Medulla oblongata (tissue), 1 donor: ENCODE data around the gene TNRC6C.
A peak's percentile ranks its signal among the peaks of the same experiment; 100 is the strongest.

ENCODE experiments used
- DNase-seq: peaks from one replicate; pipeline ENCODE4 v3.0.0-alpha.2; 2015; ENCODE audit errors: extremely low spot score

The TNRC6C gene

DNA sequence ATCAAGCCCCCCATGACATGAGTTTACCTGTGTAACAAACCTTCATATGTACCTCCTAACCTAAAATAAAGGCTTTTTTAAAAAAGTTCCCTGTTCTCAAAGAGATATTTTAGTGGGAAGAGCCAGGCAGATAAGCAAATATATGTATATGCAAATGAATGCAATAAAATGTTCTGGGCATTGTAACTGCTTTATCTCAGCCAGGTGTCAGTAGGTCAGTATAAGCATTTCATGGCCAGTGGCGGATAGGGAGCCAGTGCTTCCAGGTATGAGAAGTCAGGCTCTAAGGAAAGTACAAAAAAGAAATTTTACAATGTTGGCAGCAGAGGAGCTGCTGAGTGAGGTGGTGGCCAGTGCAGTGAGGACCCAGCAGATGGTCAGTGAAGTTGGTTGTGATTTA, 53.9 kb downstream of the TNRC6C start:
- no peak for DNase-seq

GRCh38 chr17:78013683-78014467, 55.4 kb downstream of the TNRC6C start:
- DNase-seq, result peak; percentile 85

- DNase-seq, result peak; percentile 25
These were observed 56.1 kb downstream of the TNRC6C start for GRCh38 chr17:78014646-78015045.

GRCh38 chr17:78016852-78017251, 58.3 kb downstream of the TNRC6C start:
- DNase-seq, result no peak

DNA sequence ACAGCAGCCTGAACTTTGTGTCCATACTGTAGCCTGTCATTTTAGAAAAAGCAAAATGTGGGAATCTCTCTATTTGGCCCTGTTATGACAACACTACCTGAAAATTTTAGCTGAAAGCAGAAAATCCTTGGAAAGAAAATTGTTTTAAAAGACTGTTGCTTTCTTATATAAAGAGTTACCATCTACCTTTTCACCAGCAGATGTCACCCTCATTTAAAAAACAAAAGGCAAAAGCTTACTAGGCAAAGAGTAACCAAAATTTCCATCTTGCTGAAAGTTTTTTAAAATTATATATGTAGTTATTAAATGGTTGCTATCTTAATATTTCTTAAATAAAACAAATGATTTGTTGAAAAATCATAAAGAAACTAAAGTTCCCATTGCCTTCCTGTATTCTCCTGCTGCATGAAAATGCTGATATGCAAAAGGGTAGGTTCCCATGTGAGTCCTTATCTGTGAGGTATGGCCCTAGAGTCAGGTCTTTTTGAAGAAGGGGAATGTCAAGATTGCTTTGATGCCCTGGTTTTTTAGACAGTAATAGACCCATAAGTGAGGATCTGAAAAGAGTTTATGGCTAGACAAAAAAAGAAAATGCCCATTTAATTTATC, 61.0 kb downstream of the TNRC6C start:
- peak; percentile 68 for DNase-seq

DNA sequence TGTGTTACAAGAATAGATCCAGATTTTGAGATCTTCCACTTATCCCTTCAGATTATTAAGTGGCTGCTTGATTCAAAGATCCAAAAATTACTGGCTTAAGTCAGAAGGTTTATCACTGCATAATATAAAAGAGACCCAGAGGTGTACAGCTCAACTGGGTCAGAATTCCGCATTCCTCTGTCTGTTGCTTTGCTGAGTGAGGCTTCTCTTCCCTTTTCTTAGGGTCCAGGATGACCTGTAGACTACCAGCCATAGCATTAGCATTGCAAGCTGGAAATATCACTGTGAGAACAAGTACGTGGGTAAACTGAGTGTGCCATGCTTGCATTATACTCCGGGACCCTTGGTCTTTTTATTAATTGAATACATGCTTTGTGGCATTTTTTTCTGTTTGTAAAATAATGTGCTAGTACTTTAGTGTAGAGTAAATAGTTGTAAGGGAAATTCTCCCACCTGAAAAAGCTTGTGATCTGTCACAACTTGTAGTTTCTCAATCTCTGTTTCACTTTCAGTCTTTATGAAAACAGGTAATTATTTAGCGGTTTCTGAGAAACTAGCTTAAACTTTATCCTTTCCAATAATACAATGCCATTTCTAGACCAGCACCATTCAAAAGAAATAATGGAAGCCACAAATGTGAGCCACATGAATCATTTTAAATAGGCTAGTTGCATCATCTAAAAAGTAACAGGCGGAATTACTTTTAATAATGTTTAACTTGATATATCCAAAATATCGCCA, 61.6 kb downstream of the TNRC6C start:
- DNase-seq, result no peak

GRCh38 chr17:78020717-78021108, 62.2 kb downstream of the TNRC6C start:
- no peak for DNase-seq

DNA sequence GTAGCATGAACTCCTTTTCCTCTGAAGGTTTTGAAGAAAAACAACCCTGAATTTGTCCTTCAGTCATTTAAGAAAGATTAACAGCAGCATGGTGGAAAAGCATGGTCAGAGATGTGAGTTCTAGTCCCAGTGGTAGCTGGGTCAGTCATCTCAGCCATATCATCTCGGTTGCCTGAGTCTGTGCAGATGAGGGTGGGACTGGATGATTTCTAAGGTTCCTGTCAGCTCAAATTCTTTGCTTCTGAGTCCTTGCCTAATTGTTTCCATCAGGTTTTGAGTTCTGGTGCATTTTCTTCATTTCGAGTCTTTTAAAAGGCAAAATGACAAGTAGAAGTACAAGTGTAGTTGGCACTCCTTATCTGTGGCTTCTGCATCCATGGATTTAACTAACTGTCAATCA, 63.9 kb downstream of the TNRC6C start:
- DNase-seq, result no peak

GRCh38 chr17:78023042-78023441, 64.5 kb downstream of the TNRC6C start:
- no peak for DNase-seq

- no peak for DNase-seq
These were observed 67.9 kb downstream of the TNRC6C start for GRCh38 chr17:78026381-78026780.

DNA sequence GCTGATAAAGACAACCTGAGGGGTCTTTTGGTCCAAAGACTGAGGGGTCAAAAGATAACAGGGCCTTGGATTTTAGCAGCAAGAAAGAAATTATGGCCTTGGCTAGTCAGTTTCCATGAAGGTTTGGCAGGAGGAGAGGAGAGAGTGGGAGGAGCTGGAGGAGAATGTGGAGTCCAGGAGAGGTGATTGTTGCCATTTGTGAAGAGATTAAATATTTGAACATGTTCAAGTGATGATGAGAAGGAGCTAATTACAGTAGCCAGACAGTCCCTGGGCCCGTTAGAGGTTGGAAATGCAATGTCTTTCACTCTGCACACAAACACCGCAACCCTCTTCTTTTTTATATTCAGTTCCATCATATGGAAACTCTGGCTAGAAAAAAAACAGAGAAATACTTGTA, 68.6 kb downstream of the TNRC6C start:
- DNase-seq, result no peak

DNA sequence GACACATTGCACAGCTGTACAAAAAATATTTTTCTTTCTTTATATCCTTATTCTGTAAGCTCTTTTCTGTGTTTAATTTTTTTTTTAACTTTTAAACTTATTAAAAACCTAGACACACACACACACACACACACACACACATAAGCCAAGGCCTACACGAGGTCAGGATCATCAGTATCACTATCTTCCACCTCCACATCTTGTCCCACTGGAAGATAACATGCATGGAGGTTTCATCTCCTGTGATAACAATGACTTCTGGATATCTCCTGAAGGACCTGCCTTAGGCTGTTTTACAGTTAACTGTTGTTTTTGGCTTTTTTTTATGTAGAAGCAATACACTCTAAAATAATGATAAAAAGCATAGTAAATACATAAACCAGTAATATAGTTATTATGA, 71.2 kb downstream of the TNRC6C start:
- DNase-seq, result no peak

GRCh38 chr17:78031435-78031834, 72.9 kb downstream of the TNRC6C start:
- no peak for DNase-seq

DNA sequence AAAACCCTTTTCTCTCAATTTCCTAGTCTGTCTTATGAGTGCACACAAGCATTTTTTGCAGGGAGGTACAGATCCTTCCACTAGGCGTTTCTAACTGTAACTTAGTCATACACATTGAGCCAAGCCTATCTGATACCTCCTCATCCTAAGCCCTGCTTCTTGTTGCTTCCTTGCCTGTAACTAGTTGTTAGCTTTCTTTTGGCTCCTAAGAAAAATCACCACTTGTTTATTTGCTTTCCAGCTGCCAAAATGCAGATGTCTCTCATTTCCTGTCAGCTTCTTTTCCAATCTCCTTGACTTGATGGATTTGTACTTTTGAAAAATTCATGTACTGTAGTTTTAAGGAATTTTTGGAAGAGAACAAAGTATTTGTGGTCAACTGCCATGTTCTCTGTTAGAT, 73.7 kb downstream of the TNRC6C start:
- no peak for DNase-seq

GRCh38 chr17:78034429-78035091, 76.1 kb downstream of the TNRC6C start:
- DNase-seq, result no peak

DNA sequence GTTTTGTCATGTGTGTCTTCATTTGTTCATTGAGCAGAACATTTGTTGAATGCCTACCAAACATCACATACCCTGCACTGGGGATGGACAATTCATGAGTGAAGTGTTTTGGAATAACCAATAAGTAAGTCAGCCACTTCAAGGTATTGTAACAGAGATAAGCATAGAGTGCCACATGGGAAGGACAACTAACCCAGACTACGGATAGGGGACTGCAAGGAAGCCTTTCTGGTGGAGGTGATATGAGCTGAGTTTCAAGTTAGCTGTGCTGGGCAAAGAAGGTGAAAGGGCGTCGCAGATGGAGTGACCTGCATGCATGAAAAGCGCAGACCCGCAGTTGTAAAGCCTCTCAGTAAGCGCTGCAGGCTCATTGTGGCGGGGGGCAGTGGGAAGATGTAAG, 78.8 kb downstream of the TNRC6C start:
- no peak for DNase-seq

- DNase-seq, result no peak
These were observed 80.3 kb downstream of the TNRC6C start for GRCh38 chr17:78038748-78039288.

DNA sequence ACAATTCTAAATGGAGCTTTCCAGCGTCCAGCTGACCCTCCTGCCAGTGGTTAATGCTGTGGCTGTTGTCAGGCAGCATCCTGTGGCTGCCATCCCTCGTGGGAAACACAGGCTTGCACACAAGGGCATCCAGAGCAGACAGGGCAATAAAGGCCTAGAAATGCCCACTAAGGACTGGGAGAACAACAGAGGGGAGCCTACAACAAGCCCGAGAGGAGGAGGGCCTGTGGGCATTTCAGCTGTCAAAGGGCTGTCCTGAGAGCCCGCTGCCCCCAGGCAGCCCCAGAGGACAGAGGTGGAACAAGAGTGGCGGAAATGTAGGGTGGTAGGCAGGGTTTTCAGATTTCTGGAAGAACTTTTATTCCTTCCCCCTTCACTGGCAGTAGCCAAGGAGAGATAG, 81.1 kb downstream of the TNRC6C start:
- peak; percentile 38 for DNase-seq

DNA sequence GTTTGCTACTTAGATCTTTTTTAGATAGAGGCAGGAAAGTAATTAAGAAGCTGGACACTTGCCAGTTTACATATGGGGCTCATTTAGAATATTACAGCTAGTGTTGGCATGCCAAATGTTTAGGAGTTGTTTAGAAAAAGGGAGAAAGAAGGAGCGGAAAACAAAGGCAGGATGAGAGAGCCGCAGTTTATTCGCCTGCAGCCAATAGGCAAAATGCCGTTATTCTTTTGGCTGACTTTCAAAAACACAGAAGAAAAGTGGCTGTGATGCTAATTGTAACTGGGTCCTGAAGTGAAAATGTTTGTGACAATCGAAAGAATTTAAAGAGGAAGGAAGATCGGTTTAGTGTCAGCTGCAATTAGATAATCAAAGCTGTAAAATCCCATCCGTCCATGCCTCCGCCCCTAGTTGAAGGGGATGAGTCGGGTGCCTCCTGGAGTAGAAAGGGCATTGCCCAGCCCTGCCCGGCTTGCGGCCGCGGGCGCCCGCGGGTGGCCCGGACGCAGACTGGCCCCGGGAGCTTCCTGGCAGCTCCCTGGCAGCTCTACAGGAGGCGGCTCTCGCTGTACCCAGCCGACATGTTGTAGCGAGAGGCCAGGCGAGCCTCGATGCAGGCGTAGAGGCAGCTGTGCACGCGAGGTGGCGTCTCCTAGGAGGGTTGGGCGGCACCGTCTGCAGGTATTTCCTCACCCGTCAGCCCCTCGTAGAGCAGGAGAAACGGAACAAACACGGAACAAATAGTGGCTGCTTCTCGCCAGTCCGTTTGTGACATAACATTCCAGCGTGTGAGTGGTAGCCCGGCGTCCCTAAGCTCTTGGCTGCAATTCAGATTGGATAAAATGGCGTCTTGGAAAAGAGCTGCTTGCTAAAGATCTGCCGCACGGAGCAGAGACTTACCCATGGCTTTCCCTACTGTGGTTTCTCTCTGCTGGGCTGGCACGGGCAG, 82.2 kb downstream of the TNRC6C start:
- DNase-seq, result peak; percentile 77

- DNase-seq, result peak; percentile 55
These were observed 83.1 kb downstream of the TNRC6C start for GRCh38 chr17:78041386-78042179.
